GM21528 (cell line): ENCODE data around the gene TMPRSS6.

Experiments
- ATAC-seq: cut with Tn5 transposase; IDR thresholded peaks from one replicate; pipeline ENCODE4 v1.9.1; 2021; ENCODE audit warnings: mild to moderate bottlenecking, moderate library complexity; ENCODE audit not compliant: unreplicated experiment, low FRiP score

Gene TMPRSS6

DNA sequence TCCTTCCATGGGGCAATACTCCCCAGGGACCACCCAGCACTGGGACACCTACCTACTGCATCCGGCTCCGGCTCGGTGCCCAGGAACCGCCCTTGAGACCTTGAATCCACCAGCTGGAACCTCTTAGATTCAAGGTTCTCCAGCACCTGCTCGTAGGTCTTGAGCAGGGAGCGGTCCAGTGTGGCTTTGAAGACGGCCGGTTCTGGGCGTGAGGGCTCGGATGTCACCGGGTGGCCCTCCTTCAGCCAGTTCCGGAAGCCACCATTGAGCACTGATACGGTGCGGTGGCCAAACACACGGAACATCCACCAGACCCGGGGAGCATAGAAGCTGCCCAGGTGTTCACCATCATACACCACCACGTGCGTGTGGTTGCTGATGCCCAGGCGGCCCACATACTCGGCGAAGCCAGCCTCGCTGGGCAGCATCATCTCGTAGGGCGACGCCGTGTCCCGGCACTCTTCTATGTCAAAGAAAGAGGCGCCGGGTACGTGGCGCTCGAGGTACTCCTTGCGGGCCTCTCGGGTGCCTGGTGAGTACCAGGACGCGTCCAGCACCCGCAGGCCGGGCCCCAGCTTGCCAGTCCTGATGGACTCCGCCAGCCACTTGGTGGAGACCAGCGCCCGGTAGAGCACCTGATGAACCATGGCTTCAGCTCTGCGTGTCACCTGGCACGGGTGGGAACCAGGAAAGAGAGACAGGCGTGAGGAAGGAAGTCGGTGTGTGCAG, 91.3 kb downstream of the TMPRSS6 start:
- ATAC-seq: no peak

GRCh38 chr22:37017356-37017755, 92.2 kb downstream of the TMPRSS6 start:
- no peak for ATAC-seq

DNA sequence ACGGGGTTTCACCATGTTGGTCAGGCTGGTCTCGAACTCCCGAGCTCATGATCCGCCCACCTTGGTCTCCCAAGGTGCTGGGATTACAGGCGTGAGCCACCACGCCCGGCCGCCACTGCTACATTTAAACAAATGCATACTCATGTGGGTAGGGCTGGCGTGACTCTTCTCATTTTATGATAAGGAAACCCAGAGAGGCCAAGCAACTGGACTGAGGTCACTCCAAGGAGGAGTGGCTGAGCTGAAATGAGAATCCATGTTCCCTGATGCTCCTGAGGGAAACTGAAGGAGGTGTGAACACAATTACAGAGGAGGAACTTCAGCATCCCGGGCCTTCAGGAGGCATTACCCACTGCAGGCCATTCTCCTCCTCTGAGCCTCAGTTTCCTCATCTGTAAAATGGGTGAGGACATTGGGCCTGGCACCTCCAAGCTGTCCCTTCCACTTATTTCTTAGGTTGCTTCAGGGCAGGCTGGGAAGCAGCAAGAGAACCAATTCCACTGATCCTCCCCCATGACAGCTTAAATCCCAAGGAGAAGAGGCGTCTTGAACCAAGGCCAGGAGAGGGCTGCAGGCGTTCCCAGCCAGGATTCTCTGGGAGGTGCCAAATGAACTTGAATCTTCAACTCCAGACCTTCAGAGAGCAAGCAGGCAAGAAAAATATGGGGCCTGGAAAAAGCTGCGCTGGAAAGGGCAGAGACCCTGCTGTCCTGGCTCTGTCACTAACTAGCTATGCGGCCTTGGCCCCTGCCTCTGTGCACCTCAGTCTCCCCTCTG, 93.2 kb downstream of the TMPRSS6 start:
- ATAC-seq: no peak

DNA sequence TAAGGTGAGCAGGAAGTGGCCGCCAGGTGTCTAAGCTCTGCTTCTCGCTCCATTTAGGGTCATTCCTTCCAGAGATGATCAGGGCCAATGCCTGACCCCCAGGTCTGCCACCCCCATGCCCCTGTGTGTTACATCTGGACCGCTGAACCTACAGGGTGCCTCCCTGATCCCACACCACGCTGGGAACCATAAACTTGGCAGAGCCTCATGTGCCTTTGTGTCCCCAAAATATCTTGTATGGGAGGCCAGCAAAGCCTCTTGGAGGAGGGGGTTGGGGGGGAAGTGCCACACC, 94.0 kb downstream of the TMPRSS6 start:
- ATAC-seq: no peak
